GM21528 (cell line): ENCODE results near the gene SLC35G6.
"Not testable (repeated sequence)": the region's sequence is repeated elsewhere in the genome, so short reads cannot be mapped to it uniquely, and the experiment has no call there.

Source experiments
- ATAC-seq: cut with Tn5 transposase; IDR thresholded peaks from one replicate; pipeline ENCODE4 v1.9.1; 2021; ENCODE audit warnings: mild to moderate bottlenecking, moderate library complexity; ENCODE audit not compliant: unreplicated experiment, low FRiP score

The SLC35G6 gene

GRCh38 chr17:7459961-7460545 is 21.2 kb upstream of the SLC35G6 start:
- ATAC-seq, result no peak

- no peak for ATAC-seq
Measured at GRCh38 chr17:7460850-7461660, 20.2 kb upstream of the SLC35G6 start.

- no peak for ATAC-seq
Measured at GRCh38 chr17:7462474-7463371, 18.5 kb upstream of the SLC35G6 start.

GRCh38 chr17:7463372-7463846 is 17.8 kb upstream of the SLC35G6 start:
- ATAC-seq, result no peak

- no peak for ATAC-seq
Measured at GRCh38 chr17:7464081-7464480, 17.2 kb upstream of the SLC35G6 start.

GRCh38 chr17:7465597-7466275 is 15.5 kb upstream of the SLC35G6 start:
- ATAC-seq, result no peak

GRCh38 chr17:7466318-7466638 is 15.0 kb upstream of the SLC35G6 start:
- ATAC-seq, result no peak

- ATAC-seq, result no peak
Measured at GRCh38 chr17:7466639-7467341, 14.5 kb upstream of the SLC35G6 start.

- no peak for ATAC-seq
Measured at GRCh38 chr17:7467498-7467897, 13.7 kb upstream of the SLC35G6 start.

- ATAC-seq, result no peak
Measured at GRCh38 chr17:7468290-7468689, 13.0 kb upstream of the SLC35G6 start.

GRCh38 chr17:7468804-7469389 is 12.3 kb upstream of the SLC35G6 start:
- ATAC-seq, result no peak

- ATAC-seq, result not testable (repeated sequence)
Measured at GRCh38 chr17:7469843-7470242, 11.4 kb upstream of the SLC35G6 start.

GRCh38 chr17:7470457-7470973 is 10.7 kb upstream of the SLC35G6 start:
- ATAC-seq, result not testable (repeated sequence)

- ATAC-seq, result no peak
Measured at GRCh38 chr17:7471729-7472128, 9.5 kb upstream of the SLC35G6 start.

- ATAC-seq, result not testable (repeated sequence)
Measured at GRCh38 chr17:7474767-7475166, 6.5 kb upstream of the SLC35G6 start.

GRCh38 chr17:7475764-7476422 is 5.4 kb upstream of the SLC35G6 start:
- ATAC-seq, result no peak

- no peak for ATAC-seq
Measured at GRCh38 chr17:7476494-7476893, 4.8 kb upstream of the SLC35G6 start.

- no peak for ATAC-seq
Measured at GRCh38 chr17:7476951-7477350, 4.3 kb upstream of the SLC35G6 start.
